GM12878 (cell line): ENCODE data around the gene EFNA4.

Source experiments
- ASH2L ChIP-seq: fragments of 300-600, 200-600 bp; sonication (generic); IDR thresholded peaks from 2 replicates; pipeline ENCODE4 v1.6.1; 2017; ENCODE audit warnings: low read depth, mild to moderate bottlenecking, borderline replicate concordance
- ATF7 ChIP-seq: fragments of 450-650 bp; IDR thresholded peaks from 2 replicates; pipeline ENCODE4 v1.6.1; 2016; ENCODE audit warnings: low read depth, mild to moderate bottlenecking
- CTCF ChIP-seq, 3 experiments: IDR thresholded peaks in 2 of 3; conservative IDR thresholded peaks in 1 of 3; 2 replicates each; pipeline ENCODE4 v1.5.1; 2011; ENCODE audit warnings: low read depth in 3 of 3, low read length in 3 of 3, mild to moderate bottlenecking in 3 of 3, control low read depth in 2 of 3, moderate library complexity in 2 of 3, inconsistent platforms in 1 of 3, mixed read lengths in 1 of 3; ENCODE audit not compliant: control insufficient read depth in 2 of 3, insufficient read depth in 1 of 3; ENCODE audit errors: extremely low read depth in 1 of 3
- GABPA ChIP-seq: IDR thresholded peaks from 2 replicates; pipeline ENCODE4 v1.6.1; 2014; ENCODE audit warnings: antibody characterized with exemption, low read depth, mild to moderate bottlenecking, inconsistent platforms
- MYB ChIP-seq: fragments of 150-350 bp; IDR thresholded peaks from 2 replicates; pipeline ENCODE4 v1.6.1; 2014; ENCODE audit warnings: mild to moderate bottlenecking, low read depth, low read length, borderline replicate concordance
- NFIC ChIP-seq: IDR thresholded peaks from 2 replicates; pipeline ENCODE4 v1.6.1; 2012; ENCODE audit warnings: low read depth, mild to moderate bottlenecking, inconsistent platforms, low read length, moderate library complexity
- POLR2A ChIP-seq: IDR thresholded peaks from 2 replicates; pipeline ENCODE4 v1.6.1; 2011; ENCODE audit warnings: low read depth, mild to moderate bottlenecking, low read length
- SRF ChIP-seq, 2 experiments: IDR thresholded peaks; 2 replicates each; pipeline ENCODE4 v1.6.1; 2011; ENCODE audit warnings: low read depth in 2 of 2, low read length in 2 of 2, mild to moderate bottlenecking in 1 of 2, moderate library complexity in 1 of 2
- SUZ12 ChIP-seq: fragments of 200-600 bp; sonication (generic); IDR thresholded peaks from one replicate; pipeline ENCODE4 v1.6.1; 2018; ENCODE audit warnings: antibody characterized with exemption, mild to moderate bottlenecking; ENCODE audit not compliant: unreplicated experiment
- TARDBP ChIP-seq: IDR thresholded peaks from 2 replicates; pipeline ENCODE4 v1.6.1; 2016; ENCODE audit warnings: borderline replicate concordance
- TBL1XR1 ChIP-seq: IDR thresholded peaks from 2 replicates; pipeline ENCODE4 v1.6.1; 2012; ENCODE audit warnings: low read depth, low read length, improper control_type of control experiment
- YY1 ChIP-seq: IDR thresholded peaks from 2 replicates; pipeline ENCODE4 v1.6.1; 2011; ENCODE audit warnings: low read depth, mild to moderate bottlenecking, low read length
- TF ChIP-seq, protein P1 (sequence below): IDR thresholded peaks from 2 replicates; pipeline ENCODE4 v1.6.1; 2011; ENCODE audit warnings: borderline replicate concordance, low read depth, mild to moderate bottlenecking, moderate library complexity, mixed read lengths, low read length; ENCODE audit not compliant: insufficient read depth; ENCODE audit errors: extremely low read length
- TF ChIP-seq, protein P2 (sequence below): fragments of 450-650 bp; IDR thresholded peaks from 2 replicates; pipeline ENCODE4 v1.6.1; 2018; ENCODE audit warnings: borderline replicate concordance, mild to moderate bottlenecking; ENCODE audit not compliant: partially characterized antibody

- no peak for TF ChIP-seq CTCF (IDR thresholded peaks at IDR 0.05 in 2 of 3, conservative IDR thresholded peaks at IDR 0.05 in 1 of 3; ENCODE audit: control insufficient read depth in 2 of 3, extremely low read depth in 1 of 3, insufficient read depth in 1 of 3, low read depth in 3 of 3, low read length in 3 of 3)
- TF ChIP-seq, protein P1, sequence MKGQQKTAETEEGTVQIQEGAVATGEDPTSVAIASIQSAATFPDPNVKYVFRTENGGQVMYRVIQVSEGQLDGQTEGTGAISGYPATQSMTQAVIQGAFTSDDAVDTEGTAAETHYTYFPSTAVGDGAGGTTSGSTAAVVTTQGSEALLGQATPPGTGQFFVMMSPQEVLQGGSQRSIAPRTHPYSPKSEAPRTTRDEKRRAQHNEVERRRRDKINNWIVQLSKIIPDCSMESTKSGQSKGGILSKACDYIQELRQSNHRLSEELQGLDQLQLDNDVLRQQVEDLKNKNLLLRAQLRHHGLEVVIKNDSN: no peak
- no peak for TF ChIP-seq TBL1XR1
- TF ChIP-seq YY1: no peak
- TF ChIP-seq SUZ12: no peak
- no peak for TF ChIP-seq MYB
- TF ChIP-seq ATF7: no peak
- TF ChIP-seq, protein P2, sequence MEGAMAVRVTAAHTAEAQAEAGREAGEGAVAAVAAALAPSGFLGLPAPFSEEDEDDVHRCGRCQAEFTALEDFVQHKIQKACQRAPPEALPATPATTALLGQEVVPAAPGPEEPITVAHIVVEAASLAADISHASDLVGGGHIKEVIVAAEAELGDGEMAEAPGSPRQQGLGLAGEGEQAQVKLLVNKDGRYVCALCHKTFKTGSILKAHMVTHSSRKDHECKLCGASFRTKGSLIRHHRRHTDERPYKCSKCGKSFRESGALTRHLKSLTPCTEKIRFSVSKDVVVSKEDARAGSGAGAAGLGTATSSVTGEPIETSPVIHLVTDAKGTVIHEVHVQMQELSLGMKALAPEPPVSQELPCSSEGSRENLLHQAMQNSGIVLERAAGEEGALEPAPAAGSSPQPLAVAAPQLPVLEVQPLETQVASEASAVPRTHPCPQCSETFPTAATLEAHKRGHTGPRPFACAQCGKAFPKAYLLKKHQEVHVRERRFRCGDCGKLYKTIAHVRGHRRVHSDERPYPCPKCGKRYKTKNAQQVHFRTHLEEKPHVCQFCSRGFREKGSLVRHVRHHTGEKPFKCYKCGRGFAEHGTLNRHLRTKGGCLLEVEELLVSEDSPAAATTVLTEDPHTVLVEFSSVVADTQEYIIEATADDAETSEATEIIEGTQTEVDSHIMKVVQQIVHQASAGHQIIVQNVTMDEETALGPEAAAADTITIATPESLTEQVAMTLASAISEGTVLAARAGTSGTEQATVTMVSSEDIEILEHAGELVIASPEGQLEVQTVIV: no peak
- no peak for TF ChIP-seq NFIC
- TF ChIP-seq ASH2L: no peak
- TF ChIP-seq POLR2A: no peak
- TF ChIP-seq TARDBP: no peak
- TF ChIP-seq GABPA: no peak
- no peak for TF ChIP-seq SRF (IDR thresholded peaks at IDR 0.05; ENCODE audit: low read depth in 2 of 2, low read length in 2 of 2)
Measured at GRCh38 chr1:155033524-155033923, 30.0 kb upstream of the EFNA4 start, which contains the start of the genes DCST1 and DCST2.
